ENCODE measurements around the gene SLC35D3.
"Not testable (repeated sequence)": the region's sequence is repeated elsewhere in the genome, so short reads cannot be mapped to it uniquely, and the experiment has no call there.

The SLC35D3 gene

GRCh38 chr6:136967876-136968752 lies 46.0 kb downstream of the SLC35D3 start:
- peak; percentile 11 to 53 for DNase-seq

GRCh38 chr6:136968837-136969236 lies 46.7 kb downstream of the SLC35D3 start:
- no peak for DNase-seq

GRCh38 chr6:136969433-136969832 lies 47.3 kb downstream of the SLC35D3 start:
- DNase-seq, result no peak

GRCh38 chr6:136969930-136970329 lies 47.8 kb downstream of the SLC35D3 start:
- no peak for DNase-seq

GRCh38 chr6:136971609-136972008 lies 49.5 kb downstream of the SLC35D3 start:
- no peak for DNase-seq

GRCh38 chr6:136973781-136974180 lies 51.7 kb downstream of the SLC35D3 start:
- not testable (repeated sequence) for DNase-seq

Data from SW 1271 (cell line).